Neuronal stem cell (in vitro differentiated cells): ENCODE data around the gene AGO1.
A peak's percentile ranks its signal among the peaks of the same experiment; 100 is the strongest.
"Not testable (repeated sequence)": the region's sequence is repeated elsewhere in the genome, so short reads cannot be mapped to it uniquely, and the experiment has no call there.

ENCODE experiments used
- DNase-seq: peaks from one replicate; pipeline ENCODE4 v3.0.0-alpha.2; 2013; ENCODE audit warnings: low spot score
- H2AFZ ChIP-seq: one replicate; pipeline ENCODE4 v1.6.1; 2013; ENCODE audit warnings: mild to moderate bottlenecking, low read length, inconsistent platforms
- H2AK5ac ChIP-seq: 2 replicates; pipeline ENCODE4 v1.6.1; 2013; ENCODE audit warnings: low read depth, mild to moderate bottlenecking, inconsistent platforms, low read length, moderate library complexity, mixed read lengths
- H2BK120ac ChIP-seq: 2 replicates; pipeline ENCODE4 v1.6.1; 2013; ENCODE audit warnings: low read depth, mild to moderate bottlenecking, inconsistent platforms, low read length, moderate library complexity, mixed read lengths
- H2BK12ac ChIP-seq: one replicate; pipeline ENCODE4 v1.6.1; 2013; ENCODE audit warnings: low read length, inconsistent platforms
- H2BK15ac ChIP-seq: 2 replicates; pipeline ENCODE4 v1.6.1; 2013; ENCODE audit warnings: mild to moderate bottlenecking, low read length, inconsistent platforms, mixed read lengths
- H2BK5ac ChIP-seq: one replicate; pipeline ENCODE4 v1.6.1; 2013; ENCODE audit warnings: inconsistent platforms, mild to moderate bottlenecking, low read length, moderate library complexity
- H3K14ac ChIP-seq: one replicate; pipeline ENCODE4 v1.6.1; 2013; ENCODE audit warnings: low read length, inconsistent platforms
- H3K18ac ChIP-seq: 2 replicates; pipeline ENCODE4 v1.6.1; 2013; ENCODE audit warnings: low read length, inconsistent platforms
- H3K23ac ChIP-seq: 2 replicates; pipeline ENCODE4 v1.6.1; 2013; ENCODE audit warnings: low read depth, mild to moderate bottlenecking, mixed read lengths, low read length, inconsistent platforms; ENCODE audit not compliant: poor library complexity
- H3K27ac ChIP-seq: replicated peaks from 3 replicates; pipeline ENCODE4 v1.5.1; 2013; ENCODE audit warnings: low read length, inconsistent platforms
- H3K27me3 ChIP-seq, 3 experiments: 2 replicates each; pipeline ENCODE4 v1.6.1; 2013; ENCODE audit warnings: low read length in 3 of 3, mild to moderate bottlenecking in 2 of 3, inconsistent platforms in 1 of 3, low read depth in 1 of 3, mixed read lengths in 1 of 3, moderate library complexity in 1 of 3; ENCODE audit not compliant: control insufficient read depth in 3 of 3, insufficient read depth in 3 of 3
- H3K36me3 ChIP-seq, 2 donors: replicated peaks in 1 of 2; 2 replicates each; pipeline ENCODE4 v1.6.1; 2013; ENCODE audit warnings: low read length in 2 of 2; ENCODE audit not compliant: control insufficient read depth in 2 of 2, insufficient read depth in 2 of 2
- H3K4ac ChIP-seq: 2 replicates; pipeline ENCODE4 v1.6.1; 2013; ENCODE audit warnings: inconsistent platforms, mild to moderate bottlenecking, low read length, moderate library complexity
- H3K4me1 ChIP-seq, 2 donors: 1 replicate in 1 of 2; 2 replicates in 1 of 2; pipeline ENCODE4 v1.6.1; 2013; ENCODE audit warnings: low read length in 2 of 2, low read depth in 1 of 2; ENCODE audit not compliant: control insufficient read depth in 2 of 2, insufficient read depth in 1 of 2
- H3K4me2 ChIP-seq: one replicate; pipeline ENCODE4 v1.6.1; 2013; ENCODE audit warnings: mild to moderate bottlenecking, low read length, inconsistent platforms; ENCODE audit not compliant: insufficient read depth, poor library complexity, severe bottlenecking
- H3K4me3 ChIP-seq, 2 donors: 2 replicates each; pipeline ENCODE4 v1.5.1; 2013; ENCODE audit warnings: low read length in 2 of 2, mild to moderate bottlenecking in 2 of 2, inconsistent platforms in 1 of 2, moderate library complexity in 1 of 2
- H3K79me1 ChIP-seq: one replicate; pipeline ENCODE4 v1.6.1; 2013; ENCODE audit warnings: low read depth, mild to moderate bottlenecking, inconsistent platforms, low read length, moderate library complexity
- H3K9ac ChIP-seq: one replicate; pipeline ENCODE4 v1.6.1; 2013; ENCODE audit warnings: mild to moderate bottlenecking, low read depth, low read length, inconsistent platforms; ENCODE audit not compliant: poor library complexity
- H3K9me3 ChIP-seq, 2 donors: replicated peaks in 1 of 2; 2 replicates each; pipeline versions ENCODE3 to v1.6.1; 2013; ENCODE audit warnings: low read length in 2 of 2, mild to moderate bottlenecking in 2 of 2, inconsistent platforms in 1 of 2, low read depth in 1 of 2, mixed read lengths in 1 of 2, moderate library complexity in 1 of 2; ENCODE audit not compliant: control insufficient read depth in 2 of 2, insufficient read depth in 1 of 2
- H4K8ac ChIP-seq: one replicate; pipeline ENCODE4 v1.6.1; 2013; ENCODE audit warnings: low read depth, mild to moderate bottlenecking, inconsistent platforms, low read length, moderate library complexity
- H4K91ac ChIP-seq: one replicate; pipeline ENCODE4 v1.6.1; 2013; ENCODE audit warnings: low read length, low read depth, mild to moderate bottlenecking, inconsistent platforms; ENCODE audit not compliant: poor library complexity
- WGBS, 2 donors: extraction: QIAGEN DNeasy Blood & Tissue Kit; methylation state at CpG; one replicate each; pipeline ENCODE4 v1.1.7; 2013; ENCODE audit warnings: missing lambda C conversion rate in 2 of 2, mixed read lengths in 1 of 2; ENCODE audit not compliant: insufficient read length in 2 of 2, insufficient replicate concordance in 1 of 2; ENCODE audit errors: extremely low coverage in 2 of 2; 5-methylcytosine and 5-hydroxymethylcytosine counted together

The AGO1 gene

GRCh38 chr1:35866991-35867390 lies 16.0 kb upstream of the AGO1 start:
- Histone ChIP-seq H3K4ac (no peak overlapping the region), H2BK12ac (no peak overlapping the region), H3K27ac (no peak overlapping the region), H2BK15ac (no peak overlapping the region), H2BK120ac (no peak overlapping the region), H2AFZ (no peak overlapping the region), H3K18ac (no peak overlapping the region), H3K9ac (no peak overlapping the region), H4K91ac (no peak overlapping the region), H4K8ac (no peak overlapping the region), H3K9me3 (no peaks in the 10 kb centered on the region), H3K23ac (no peak overlapping the region), H3K79me1 (no peaks in the 10 kb centered on the region), H3K14ac (no peak overlapping the region), H3K4me1 (peaks cover 0 to 3% of the 10 kb centered on the region in 2 donors), H3K36me3 (no peaks in the 10 kb centered on the region), H3K4me2 (no peak overlapping the region), H2AK5ac (no peak overlapping the region), H3K27me3 (no peaks in the 10 kb centered on the region), H2BK5ac (no peak overlapping the region), H3K4me3 (no peak overlapping the region)
- WGBS, 2 donors = no CpG with 5 or more reads among the region's 3 CpGs
- DNase-seq = no peak

- H3K4me1 ChIP-seq, H3K18ac ChIP-seq, H3K14ac ChIP-seq, DNase-seq, H3K27me3 ChIP-seq, H3K27ac ChIP-seq, H3K9me3 ChIP-seq, H2AK5ac ChIP-seq, H2BK5ac ChIP-seq, H2BK12ac ChIP-seq, H2BK15ac ChIP-seq, H3K79me1 ChIP-seq, H3K36me3 ChIP-seq, H3K4me2 ChIP-seq, H4K8ac ChIP-seq, H3K4me3 ChIP-seq, H3K23ac ChIP-seq, H3K4ac ChIP-seq, H3K9ac ChIP-seq, H4K91ac ChIP-seq, H2BK120ac ChIP-seq: not testable (repeated sequence)
- WGBS, 2 donors = no CpG with 5 or more reads among the region's 34 CpGs
- peak overlapping the region; percentile 15 for H2AFZ ChIP-seq
Measured at GRCh38 chr1:35869245-35869950, 13.6 kb upstream of the AGO1 start.

GRCh38 chr1:35870651-35871309 lies 12.2 kb upstream of the AGO1 start:
- H3K27ac ChIP-seq = no peak overlapping the region
- H3K36me3 ChIP-seq = no peaks in the 10 kb centered on the region
- no peak overlapping the region for H4K8ac ChIP-seq
- no peaks in the 10 kb centered on the region for H3K27me3 ChIP-seq
- no peak for DNase-seq
- no peak overlapping the region for H2BK120ac ChIP-seq
- H3K9me3 ChIP-seq = no peaks in the 10 kb centered on the region
- no peak overlapping the region for H3K14ac ChIP-seq
- H3K4me3 ChIP-seq = no peak overlapping the region
- H4K91ac ChIP-seq = no peak overlapping the region
- H2BK12ac ChIP-seq = no peak overlapping the region
- H2BK5ac ChIP-seq = no peak overlapping the region
- no peak overlapping the region for H2AFZ ChIP-seq
- no peak overlapping the region for H3K18ac ChIP-seq
- H2BK15ac ChIP-seq = no peak overlapping the region
- H3K9ac ChIP-seq = no peak overlapping the region
- H2AK5ac ChIP-seq = no peak overlapping the region
- WGBS, 2 donors = no CpG with 5 or more reads among the region's 2 CpGs
- no peaks in the 10 kb centered on the region for H3K4me1 ChIP-seq
- no peak overlapping the region for H3K4ac ChIP-seq
- H3K79me1 ChIP-seq = no peaks in the 10 kb centered on the region
- no peak overlapping the region for H3K4me2 ChIP-seq
- no peak overlapping the region for H3K23ac ChIP-seq

- no peak overlapping the region for H2BK12ac ChIP-seq
- no peak overlapping the region for H3K4me3 ChIP-seq
- no peak overlapping the region for H3K4me2 ChIP-seq
- H3K18ac ChIP-seq = no peak overlapping the region
- H3K4ac ChIP-seq = no peak overlapping the region
- H3K27ac ChIP-seq = no peak overlapping the region
- no peak overlapping the region for H3K14ac ChIP-seq
- no peaks in the 10 kb centered on the region for H3K36me3 ChIP-seq
- H3K4me1 ChIP-seq = no peaks in the 10 kb centered on the region
- no peak overlapping the region for H2BK120ac ChIP-seq
- H2AK5ac ChIP-seq = no peak overlapping the region
- no peak overlapping the region for H2AFZ ChIP-seq
- no CpG with 5 or more reads among the region's 4 CpGs for WGBS, 2 donors
- DNase-seq = no peak
- no peak overlapping the region for H2BK15ac ChIP-seq
- no peak overlapping the region for H3K9ac ChIP-seq
- H3K27me3 ChIP-seq = no peaks in the 10 kb centered on the region
- H3K79me1 ChIP-seq = no peaks in the 10 kb centered on the region
- no peaks in the 10 kb centered on the region for H3K9me3 ChIP-seq
- no peak overlapping the region for H3K23ac ChIP-seq
- H4K8ac ChIP-seq = no peak overlapping the region
- H2BK5ac ChIP-seq = no peak overlapping the region
- no peak overlapping the region for H4K91ac ChIP-seq
Measured at GRCh38 chr1:35873243-35873750, 9.7 kb upstream of the AGO1 start.
